SIG-M5 treated with dmso at 0.1 percent for 504 hours (cell line): ENCODE measurements around the gene CCNT2.
"Not testable (repeated sequence)": the region's sequence is repeated elsewhere in the genome, so short reads cannot be mapped to it uniquely, and the experiment has no call there.

Experiments used
- DNase-seq: peaks from one replicate; lab custom pipeline; 2025; ENCODE audit not compliant: unreplicated experiment; lab: John Stamatoyannopoulos, UW

CCNT2 gene

DNA sequence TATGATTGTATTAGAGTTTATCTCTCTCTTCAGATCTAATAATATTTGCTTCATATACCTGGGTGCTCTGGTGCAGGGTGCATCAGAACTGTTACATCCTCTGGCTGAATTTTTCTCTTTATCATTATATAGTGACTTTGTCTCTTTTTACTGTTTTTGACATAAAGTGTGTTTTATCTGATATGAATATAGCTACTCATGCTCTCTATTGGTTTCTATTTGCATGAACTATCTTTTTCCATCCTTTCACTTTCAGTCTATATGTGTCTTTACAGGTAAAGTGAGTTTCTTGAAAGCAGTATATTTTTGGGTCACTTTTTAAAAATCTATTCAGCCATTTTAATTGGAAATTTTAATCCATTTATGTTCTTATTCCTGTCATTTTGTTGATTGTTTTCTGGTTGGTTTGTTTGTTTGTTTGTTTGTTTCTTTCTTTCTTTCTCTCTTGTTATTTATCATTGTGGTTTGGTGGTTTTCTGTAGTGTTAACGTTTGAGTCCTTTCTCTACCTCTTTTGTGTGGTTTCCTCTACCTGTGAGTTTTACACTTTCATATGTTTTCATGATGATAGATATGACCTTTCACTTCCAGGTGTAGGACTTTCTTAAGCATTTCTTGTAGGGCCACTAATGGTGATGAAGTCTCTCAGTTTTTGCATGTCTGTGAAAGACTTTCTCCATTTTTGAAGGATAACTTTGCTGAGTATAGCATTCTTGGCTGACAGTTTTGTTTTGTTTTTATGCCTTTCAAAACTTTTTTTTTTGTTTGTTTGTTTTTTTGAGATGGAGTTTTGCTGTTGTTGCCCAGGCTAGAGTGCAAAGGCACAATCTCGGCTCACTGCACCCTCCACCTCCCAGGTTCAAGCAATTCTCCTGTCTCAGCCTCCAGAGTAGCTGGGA lies 54.9 kb downstream of the CCNT2 start:
- no peak for DNase-seq

GRCh38 chr2:134975281-134976009 lies 56.8 kb downstream of the CCNT2 start:
- DNase-seq: no peak

- DNase-seq: no peak
Measured at GRCh38 chr2:134976074-134976702, 57.6 kb downstream of the CCNT2 start.

DNA sequence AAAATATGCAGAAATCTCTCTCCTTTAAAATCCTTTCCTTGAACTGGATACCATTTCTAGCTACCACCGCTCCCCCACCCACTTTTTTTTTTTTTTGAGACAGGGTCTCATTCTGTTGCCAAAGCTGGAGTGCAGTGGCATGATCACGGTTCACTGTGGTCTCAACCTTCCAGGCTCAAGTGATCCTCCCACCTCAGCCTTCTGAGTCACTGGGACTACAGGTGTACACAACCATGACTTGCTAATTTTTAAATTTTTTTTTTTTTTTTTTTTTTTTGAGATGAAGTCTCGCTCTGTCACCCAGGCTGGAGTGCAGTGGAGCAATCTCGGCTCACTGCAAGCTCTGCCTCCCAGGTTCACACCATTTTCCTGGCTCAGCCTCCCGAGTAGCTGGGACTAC lies 58.5 kb downstream of the CCNT2 start:
- DNase-seq: not testable (repeated sequence)

GRCh38 chr2:134979221-134979620 lies 60.6 kb downstream of the CCNT2 start:
- DNase-seq: no peak

DNA sequence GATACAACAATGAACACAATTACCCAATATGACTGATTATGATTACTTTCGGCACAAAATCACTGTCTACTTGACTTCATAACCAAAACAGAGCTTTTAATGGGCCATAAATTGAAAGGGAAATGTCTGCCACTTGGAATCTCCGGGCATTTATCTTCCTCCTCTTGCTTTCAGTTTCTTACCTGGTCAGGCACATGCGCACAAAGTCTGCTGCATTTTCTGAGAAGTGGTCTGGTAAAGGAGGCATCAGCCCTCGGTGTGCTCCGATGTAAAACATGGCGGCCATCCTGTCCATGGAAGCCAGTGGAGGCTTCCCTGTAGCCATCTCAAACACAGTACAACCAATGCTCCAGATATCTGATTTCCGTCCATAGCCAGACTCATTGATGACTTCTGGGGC lies 62.0 kb downstream of the CCNT2 start:
- no peak for DNase-seq

DNA sequence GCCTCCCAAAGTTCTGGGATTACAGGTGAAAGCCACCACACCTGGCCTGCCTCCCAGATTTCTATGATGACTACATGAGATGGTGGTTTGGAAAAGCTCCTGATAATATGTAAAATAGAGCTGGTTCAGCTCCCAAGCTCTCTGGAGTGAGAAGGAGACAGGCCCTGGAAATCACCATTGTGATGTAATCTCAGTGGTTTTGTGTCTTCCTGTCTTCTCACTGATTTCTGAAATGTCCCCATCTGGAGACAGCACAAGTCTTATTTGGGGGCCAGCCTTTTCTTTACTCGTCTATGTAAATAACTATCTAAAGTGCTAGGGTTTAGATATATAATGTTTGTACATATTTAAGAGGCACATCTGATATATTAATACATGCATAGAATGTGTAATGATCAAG lies 64.0 kb downstream of the CCNT2 start:
- peak; percentile 36 for DNase-seq

DNA sequence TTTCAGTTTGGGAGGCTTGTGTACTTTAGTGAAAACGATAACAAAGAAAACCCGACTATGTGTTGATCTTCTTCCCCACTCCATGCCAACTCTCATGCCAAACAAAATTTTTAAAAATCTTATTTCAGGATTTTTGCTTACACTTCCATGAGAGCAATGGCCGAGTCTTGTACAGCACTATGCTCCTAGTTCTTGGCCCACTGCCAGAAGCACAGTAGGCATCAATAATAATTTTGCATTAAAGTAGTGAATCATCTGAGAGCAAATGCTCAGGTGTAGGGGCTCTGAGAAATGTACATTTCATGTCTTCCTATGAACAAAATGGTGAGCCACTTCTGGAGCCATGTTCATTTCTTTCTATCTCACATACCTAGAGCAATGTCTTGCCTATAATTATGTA lies 66.4 kb downstream of the CCNT2 start:
- DNase-seq: no peak

- peak; percentile 33 for DNase-seq
Measured at GRCh38 chr2:134988994-134989605, 70.5 kb downstream of the CCNT2 start.

- DNase-seq: no peak
Measured at GRCh38 chr2:134999521-134999920, 80.9 kb downstream of the CCNT2 start.

- DNase-seq: no peak
Measured at GRCh38 chr2:135002836-135003235, 84.2 kb downstream of the CCNT2 start.

DNA sequence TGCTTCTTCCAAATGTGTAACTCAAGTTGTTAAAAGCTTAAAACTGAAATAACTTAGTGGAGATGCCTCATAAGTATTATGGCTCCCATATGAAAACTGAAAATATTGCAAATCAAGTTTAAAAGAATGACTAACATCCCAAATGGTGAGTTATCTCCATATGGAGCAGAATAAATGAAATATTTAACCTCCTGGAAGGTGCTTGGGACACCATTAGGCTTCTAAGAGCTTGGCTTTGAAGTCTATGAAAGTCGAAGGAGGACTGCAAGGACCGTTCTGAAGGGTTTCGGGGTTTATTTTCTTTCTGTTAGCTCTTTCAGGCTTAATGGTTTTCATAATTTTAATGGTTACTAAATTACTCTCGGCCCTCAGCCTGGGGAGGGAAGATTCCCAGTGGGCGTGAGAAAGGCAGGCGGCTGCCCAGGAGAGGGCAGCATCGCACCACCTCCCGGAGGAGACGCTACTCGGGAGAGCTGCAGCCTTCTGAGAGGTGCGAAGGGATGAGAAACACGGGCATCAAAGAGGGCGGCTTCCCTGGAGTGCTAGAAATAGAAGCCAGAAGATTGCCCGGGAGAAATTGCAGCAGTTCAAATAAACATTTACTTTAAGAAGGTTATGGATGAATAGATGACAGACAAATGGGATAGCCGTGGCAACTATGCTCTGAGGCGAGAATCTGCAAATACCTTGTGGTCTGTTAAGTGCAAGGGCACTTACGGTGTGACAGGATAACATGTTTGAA lies 85.6 kb downstream of the CCNT2 start:
- peak; percentile 56 for DNase-seq

- no peak for DNase-seq
Measured at GRCh38 chr2:135005753-135006152, 87.1 kb downstream of the CCNT2 start.
